Activated naive CD8-positive, alpha-beta T cell treated with anti-CD3 and anti-CD28 coated beads, Interleukin-2, amount 10 ng/mL, durations not matched to agents 7 days and 5 days (primary cell): ENCODE results near the gene ALX4. TPM values are rescaled to one million over a fixed set of nuclear protein-coding genes. Genes with fewer than 3 reads are reported as not detected.

Experiments used
- ATAC-seq: fragments of 150-1000 bp; cut with Tn5 transposase; one replicate; pipeline ENCODE4 v1.10.0; 2021; ENCODE audit warnings: low read depth, moderate library complexity
- POLR2A ChIA-PET: fragments of 350-600 bp; sonication (Branson Sonifier 250); formaldehyde crosslinking; loops from one replicate; lab custom pipeline; 2021; ENCODE audit warnings: antibody characterized with exemption; lab: Charles Lee
- DNase-seq: peaks from one replicate; pipeline ENCODE4 v3.0.0; 2021
- H3K27ac Mint-ChIP-seq: one replicate; pipeline ENCODE4 v1.8.0; 2022; ENCODE audit warnings: mild to moderate bottlenecking, mixed read lengths
- H3K27me3 Mint-ChIP-seq: one replicate; pipeline ENCODE4 v1.8.0; 2022; ENCODE audit warnings: mild to moderate bottlenecking, moderate library complexity, mixed read lengths
- H3K36me3 Mint-ChIP-seq: one replicate; pipeline ENCODE4 v1.8.0; 2021; ENCODE audit warnings: mild to moderate bottlenecking, mixed read lengths
- H3K4me1 Mint-ChIP-seq: one replicate; pipeline ENCODE4 v1.8.0; 2021; ENCODE audit warnings: mixed read lengths
- H3K4me3 Mint-ChIP-seq: one replicate; pipeline ENCODE4 v1.8.0; 2022; ENCODE audit warnings: mild to moderate bottlenecking, moderate library complexity, mixed read lengths
- H3K9me3 Mint-ChIP-seq: one replicate; pipeline ENCODE4 v1.8.0; 2021; ENCODE audit warnings: mixed read lengths
- total RNA-seq, 2 experiments: library from RNA; stranded (reverse); gene quantifications; one replicate each; pipeline ENCODE4 v1.2.3, GENCODE V29; 2021

Gene ALX4
- total RNA-seq, 2 experiments from 2014 or later: not detected

- Mint-ChIP-seq H3K27me3 (peaks cover 94% of the 10 kb centered on the region), H3K9me3 (no peaks in the 10 kb centered on the region), H3K36me3 (no peaks in the 10 kb centered on the region), H3K27ac (no peak overlapping the region), H3K4me1 (peaks cover 11% of the 10 kb centered on the region), H3K4me3 (no peak overlapping the region)
- POLR2A ChIA-PET: no interaction called here
- ATAC-seq (no peak), DNase-seq (peak; percentile 10)
Observed at GRCh38 chr11:44318369-44318768, 8.4 kb upstream of the ALX4 start.

DNA sequence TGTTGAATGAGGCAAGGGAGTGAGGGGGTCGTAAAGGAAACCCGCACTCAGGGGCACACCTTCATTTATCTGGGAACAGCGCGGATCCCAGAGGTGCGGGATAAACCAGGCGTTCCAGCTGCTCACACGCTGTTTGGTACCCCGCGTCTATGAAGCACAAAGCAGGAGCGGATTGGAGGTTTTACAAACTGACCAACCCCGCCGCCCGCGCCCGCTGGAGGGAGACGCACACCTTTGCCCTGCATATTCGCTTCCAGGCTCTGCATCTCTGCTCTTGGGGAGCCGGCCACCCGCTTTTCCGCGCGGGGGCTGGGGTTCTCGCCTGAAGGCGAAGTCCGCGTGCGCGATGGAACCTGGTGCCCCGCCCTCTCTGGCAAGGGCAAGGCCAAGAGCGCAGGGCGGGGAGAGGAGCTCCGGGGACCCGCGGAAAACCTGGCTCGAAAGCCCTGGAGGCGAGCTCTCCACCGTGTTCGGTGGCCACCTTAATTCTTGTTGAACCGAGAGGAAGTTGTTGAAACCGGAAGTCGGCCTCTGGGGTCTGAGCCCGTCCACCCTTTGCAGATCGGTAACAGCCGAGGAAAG is 6.8 kb upstream of the ALX4 start:
- Mint-ChIP-seq H3K36me3 (no peaks in the 10 kb centered on the region), H3K27me3 (peaks cover 95% of the 10 kb centered on the region), H3K9me3 (no peaks in the 10 kb centered on the region), H3K4me1 (peaks cover 12% of the 10 kb centered on the region), H3K4me3 (peak overlapping the region; percentile 32), H3K27ac (no peak overlapping the region)
- DNase-seq (peak; percentile 44), ATAC-seq (peak; percentile 30)
- POLR2A ChIA-PET: no interaction called here

- H3K4me1 Mint-ChIP-seq: peaks cover 13% of the 10 kb centered on the region
- peak overlapping the region; percentile 28 for H3K4me3 Mint-ChIP-seq
- ATAC-seq (no peak), DNase-seq (peak; percentile 31)
- no peak overlapping the region for H3K27ac Mint-ChIP-seq
- H3K27me3 Mint-ChIP-seq: peaks cover 95% of the 10 kb centered on the region
- POLR2A ChIA-PET: no interaction called here
- no peaks in the 10 kb centered on the region for H3K9me3 Mint-ChIP-seq
- H3K36me3 Mint-ChIP-seq: no peaks in the 10 kb centered on the region
Observed at GRCh38 chr11:44315947-44316658, 6.2 kb upstream of the ALX4 start.

DNA sequence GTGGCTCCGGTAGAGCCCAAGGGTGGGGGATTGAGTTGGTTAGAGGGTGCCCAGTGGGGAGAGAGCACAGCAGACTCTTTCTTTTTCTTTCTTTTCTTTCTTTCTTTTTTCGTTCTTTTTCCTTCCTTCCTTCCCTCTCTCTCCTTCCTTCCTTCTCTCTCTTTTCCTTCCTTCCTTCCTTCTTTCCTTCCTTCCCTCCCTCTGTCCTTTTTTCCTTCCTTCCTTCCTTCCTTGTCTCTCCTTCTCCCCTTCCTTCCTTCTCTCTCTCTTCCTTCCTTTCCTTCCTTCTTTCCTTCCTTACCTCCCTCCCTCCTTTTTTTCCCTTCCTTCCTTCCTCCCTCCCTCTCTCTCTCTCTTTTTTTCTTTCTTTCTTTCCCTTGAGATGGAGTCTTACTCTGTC is 4.8 kb upstream of the ALX4 start:
- ATAC-seq: no peak
- no peaks in the 10 kb centered on the region for H3K36me3 Mint-ChIP-seq

DNA sequence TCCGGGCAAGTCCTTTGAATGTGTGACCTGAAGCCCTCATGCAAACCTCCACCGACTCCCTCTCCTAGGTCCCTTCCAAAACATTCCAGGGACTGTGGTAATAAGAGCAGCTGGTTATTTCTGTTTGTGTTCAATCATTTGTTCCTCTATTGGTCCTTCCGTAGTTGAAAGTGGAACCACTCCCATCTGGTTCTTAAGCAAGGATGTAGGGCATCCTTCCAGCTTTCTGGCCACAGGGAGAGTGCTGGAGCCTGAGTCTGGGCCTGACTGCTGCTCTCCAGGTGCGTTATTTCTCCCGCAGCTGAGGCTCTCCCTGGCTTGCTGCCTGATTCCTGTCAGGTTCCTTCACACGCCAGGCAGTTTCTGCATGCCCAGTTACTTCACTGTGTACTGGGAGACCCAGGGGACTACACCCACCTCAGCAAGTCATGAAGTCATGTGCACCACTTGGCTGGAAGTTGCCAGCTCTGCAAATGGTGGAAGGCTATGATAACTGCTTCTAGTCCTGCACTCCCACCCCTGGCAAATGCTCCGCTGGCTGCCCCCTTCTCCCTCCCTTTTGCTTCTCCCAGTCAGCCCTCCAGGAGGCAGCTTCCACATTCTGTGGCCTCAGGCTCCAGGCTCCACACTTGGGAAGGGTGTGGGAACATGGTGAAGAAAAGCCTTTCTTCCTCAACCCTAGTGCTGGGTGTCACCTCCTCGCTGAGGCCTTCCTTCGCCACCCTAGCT is 4.0 kb upstream of the ALX4 start:
- POLR2A ChIA-PET: no interaction called here
- ATAC-seq: no peak
- Mint-ChIP-seq H3K27me3 (peaks cover 88% of the 10 kb centered on the region), H3K27ac (no peak overlapping the region), H3K4me1 (peaks cover 16% of the 10 kb centered on the region), H3K9me3 (no peaks in the 10 kb centered on the region), H3K4me3 (no peak overlapping the region), H3K36me3 (no peaks in the 10 kb centered on the region)
- peak; percentile 4 for DNase-seq

More for the DNA sequence above, 4.8 kb upstream of the ALX4 start:
- H3K27ac Mint-ChIP-seq: no peak overlapping the region
- POLR2A ChIA-PET: no interaction called here
- H3K4me1 Mint-ChIP-seq: peaks cover 16% of the 10 kb centered on the region
- H3K4me3 Mint-ChIP-seq: no peak overlapping the region
- no peak for DNase-seq
- H3K9me3 Mint-ChIP-seq: no peaks in the 10 kb centered on the region
- peaks cover 92% of the 10 kb centered on the region for H3K27me3 Mint-ChIP-seq

DNA sequence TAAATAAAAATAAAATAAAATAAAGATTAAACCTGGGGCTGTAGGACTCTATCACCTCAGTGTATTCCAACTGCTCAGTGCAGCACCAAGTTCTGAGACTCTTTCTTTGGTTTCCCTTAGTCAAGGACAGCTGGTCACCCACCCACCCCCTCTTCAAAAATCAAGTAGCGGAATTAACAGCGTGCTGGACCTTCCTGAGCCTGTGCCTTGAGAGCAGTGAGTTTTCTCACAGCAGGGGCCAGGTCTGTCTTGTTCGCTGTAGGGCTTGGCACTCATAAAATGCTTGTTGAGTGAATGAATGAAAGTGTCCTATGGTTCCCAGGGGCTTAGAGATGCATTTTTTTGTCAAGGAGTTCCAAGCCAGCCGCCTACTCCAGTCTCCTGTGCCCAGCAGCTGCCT is 2.9 kb upstream of the ALX4 start:
- H3K4me3 Mint-ChIP-seq: no peak overlapping the region
- no peak for DNase-seq
- no peak overlapping the region for H3K27ac Mint-ChIP-seq
- POLR2A ChIA-PET: no interaction called here
- peaks cover 87% of the 10 kb centered on the region for H3K27me3 Mint-ChIP-seq
- H3K36me3 Mint-ChIP-seq: no peaks in the 10 kb centered on the region
- no peak for ATAC-seq
- H3K9me3 Mint-ChIP-seq: no peaks in the 10 kb centered on the region
- H3K4me1 Mint-ChIP-seq: peaks cover 14% of the 10 kb centered on the region

GRCh38 chr11:44311339-44312261 is 1.7 kb upstream of the ALX4 start:
- Mint-ChIP-seq H3K9me3 (no peaks in the 10 kb centered on the region), H3K4me1 (peaks cover 17% of the 10 kb centered on the region), H3K27me3 (peaks cover 87% of the 10 kb centered on the region), H3K27ac (no peak overlapping the region), H3K36me3 (peaks cover 2% of the 10 kb centered on the region), H3K4me3 (no peak overlapping the region)
- ATAC-seq (no peak), DNase-seq (no peak)
- POLR2A ChIA-PET: no interaction called here

- no peak for DNase-seq
- Mint-ChIP-seq H3K36me3 (peaks cover 3% of the 10 kb centered on the region), H3K27ac (no peak overlapping the region), H3K4me1 (peaks cover 23% of the 10 kb centered on the region), H3K27me3 (peaks cover 91% of the 10 kb centered on the region), H3K4me3 (no peak overlapping the region), H3K9me3 (no peaks in the 10 kb centered on the region)
- no peak for ATAC-seq
- POLR2A ChIA-PET: no interaction called here
Observed at GRCh38 chr11:44310463-44311272, 729 bp upstream of the ALX4 start.

DNA sequence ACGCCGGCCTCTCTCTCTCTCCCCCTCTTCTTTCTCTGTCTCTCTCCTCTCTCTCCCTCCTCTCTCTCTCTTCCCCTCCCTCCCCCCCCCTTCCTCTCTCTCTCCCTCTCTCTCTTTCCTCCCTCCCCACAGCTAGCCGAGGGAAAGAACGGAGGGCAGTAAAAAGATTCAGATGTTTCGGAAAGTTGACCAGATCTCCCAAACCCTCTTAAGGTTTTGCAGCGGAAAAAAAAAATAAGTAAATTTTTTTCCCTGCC is 195 bp upstream of the ALX4 start:
- DNase-seq: no peak
- no peaks in the 10 kb centered on the region for H3K9me3 Mint-ChIP-seq
- H3K36me3 Mint-ChIP-seq: peaks cover 3% of the 10 kb centered on the region
- POLR2A ChIA-PET: no interaction called here
- H3K27me3 Mint-ChIP-seq: peaks cover 91% of the 10 kb centered on the region
- peaks cover 24% of the 10 kb centered on the region for H3K4me1 Mint-ChIP-seq
- no peak overlapping the region for H3K4me3 Mint-ChIP-seq
- ATAC-seq: no peak
- no peak overlapping the region for H3K27ac Mint-ChIP-seq

GRCh38 chr11:44308923-44309477 is 939 bp downstream of the ALX4 start:
- H3K9me3 Mint-ChIP-seq: no peaks in the 10 kb centered on the region
- POLR2A ChIA-PET: interaction anchor here (0.5 kb wide), 1 partner anchor 250 kb away, joined by 3 read pairs; no protein-coding TSS in a partner anchor
- no peak for DNase-seq
- no peak overlapping the region for H3K27ac Mint-ChIP-seq
- H3K36me3 Mint-ChIP-seq: peaks cover 3% of the 10 kb centered on the region
- peaks cover 26% of the 10 kb centered on the region for H3K4me1 Mint-ChIP-seq
- peaks cover 91% of the 10 kb centered on the region for H3K27me3 Mint-ChIP-seq
- ATAC-seq: no peak
- H3K4me3 Mint-ChIP-seq: no peak overlapping the region

- H3K27me3 Mint-ChIP-seq: peaks cover 91% of the 10 kb centered on the region
- H3K9me3 Mint-ChIP-seq: no peaks in the 10 kb centered on the region
- no peak overlapping the region for H3K4me3 Mint-ChIP-seq
- DNase-seq (no peak), ATAC-seq (no peak)
- peaks cover 28% of the 10 kb centered on the region for H3K4me1 Mint-ChIP-seq
- no peak overlapping the region for H3K27ac Mint-ChIP-seq
- peaks cover 3% of the 10 kb centered on the region for H3K36me3 Mint-ChIP-seq
- POLR2A ChIA-PET: no interaction called here
Observed at GRCh38 chr11:44308256-44308922, 1.6 kb downstream of the ALX4 start.
